Vagina (tissue), 2 donors: ENCODE data around the gene DLEU7.

ENCODE experiments used
- POLR2A ChIP-seq, 2 donors: fragments of 450-650 bp; IDR thresholded peaks; one replicate each; pipeline ENCODE4 v1.6.1; 2017; ENCODE audit warnings: antibody characterized with exemption in 2 of 2, mild to moderate bottlenecking in 2 of 2, moderate library complexity in 2 of 2
- POLR2AphosphoS5 ChIP-seq, 2 donors: sonication (generic); formaldehyde crosslinking; IDR thresholded peaks; one replicate each; pipeline ENCODE4 v1.9.0; 2017; ENCODE audit warnings: antibody characterized with exemption in 2 of 2, mild to moderate bottlenecking in 2 of 2, low read depth in 1 of 2; ENCODE audit not compliant: insufficient read depth in 1 of 2
- TF ChIP-seq, protein P1 (sequence below), 3 experiments: fragments of 450-650 bp in 2 of 3; fragments of 200-600 bp in 1 of 3; sonication (generic) in 1 of 3; IDR thresholded peaks; one replicate each; pipeline ENCODE4 v1.5.1; 2017 to 2019; ENCODE audit warnings: antibody characterized with exemption in 3 of 3, mild to moderate bottlenecking in 2 of 3, moderate library complexity in 2 of 3

- TF ChIP-seq, protein P1, sequence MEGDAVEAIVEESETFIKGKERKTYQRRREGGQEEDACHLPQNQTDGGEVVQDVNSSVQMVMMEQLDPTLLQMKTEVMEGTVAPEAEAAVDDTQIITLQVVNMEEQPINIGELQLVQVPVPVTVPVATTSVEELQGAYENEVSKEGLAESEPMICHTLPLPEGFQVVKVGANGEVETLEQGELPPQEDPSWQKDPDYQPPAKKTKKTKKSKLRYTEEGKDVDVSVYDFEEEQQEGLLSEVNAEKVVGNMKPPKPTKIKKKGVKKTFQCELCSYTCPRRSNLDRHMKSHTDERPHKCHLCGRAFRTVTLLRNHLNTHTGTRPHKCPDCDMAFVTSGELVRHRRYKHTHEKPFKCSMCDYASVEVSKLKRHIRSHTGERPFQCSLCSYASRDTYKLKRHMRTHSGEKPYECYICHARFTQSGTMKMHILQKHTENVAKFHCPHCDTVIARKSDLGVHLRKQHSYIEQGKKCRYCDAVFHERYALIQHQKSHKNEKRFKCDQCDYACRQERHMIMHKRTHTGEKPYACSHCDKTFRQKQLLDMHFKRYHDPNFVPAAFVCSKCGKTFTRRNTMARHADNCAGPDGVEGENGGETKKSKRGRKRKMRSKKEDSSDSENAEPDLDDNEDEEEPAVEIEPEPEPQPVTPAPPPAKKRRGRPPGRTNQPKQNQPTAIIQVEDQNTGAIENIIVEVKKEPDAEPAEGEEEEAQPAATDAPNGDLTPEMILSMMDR (IDR thresholded peaks at IDR 0.05), result no peak
- no peak for TF ChIP-seq POLR2A (IDR thresholded peaks at IDR 0.05)
- TF ChIP-seq POLR2AphosphoS5 (IDR thresholded peaks at IDR 0.05; ENCODE audit: insufficient read depth in 1 of 2, low read depth in 1 of 2), result no peak
Measured at GRCh38 chr13:50847501-50847900, 4.0 kb upstream of the DLEU7 start.
